ENCODE results near the gene LY6G6F.

The LY6G6F gene

DNA sequence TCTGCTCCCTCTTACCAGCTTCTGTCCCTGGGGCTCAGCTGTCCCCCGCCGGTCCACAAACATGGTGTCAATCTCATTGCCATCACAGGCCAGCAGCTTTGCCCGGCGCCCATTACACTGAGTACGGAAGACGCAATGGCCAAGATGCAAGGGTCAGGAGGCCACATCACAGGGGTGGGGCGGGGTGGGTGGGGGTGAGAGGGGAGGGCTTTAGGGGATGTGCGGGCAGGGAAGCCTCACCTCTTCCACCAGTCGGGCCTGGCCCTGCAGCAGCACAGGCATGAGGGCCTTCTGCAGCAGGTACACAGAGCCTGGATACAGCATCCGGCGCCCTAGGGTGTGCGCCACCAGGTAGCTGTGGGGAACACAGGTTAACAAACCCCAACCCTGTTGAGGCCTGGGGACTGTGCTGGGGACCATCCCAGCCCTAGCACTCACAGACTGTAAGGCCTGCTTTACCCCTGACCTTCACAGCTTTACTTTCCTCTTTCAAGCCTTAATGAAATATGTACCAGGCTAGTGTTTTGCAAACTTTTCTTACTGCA, 15.0 kb upstream of the LY6G6F start:
- 97 to 98% methylated on average over 7 of the region's 12 CpGs for WGBS, 2 experiments (ENCODE audit: insufficient coverage in 2 of 2)
- peaks cover 82% of the 10 kb centered on the region for H3K36me3 ChIP-seq (ENCODE audit: control insufficient read depth, insufficient read depth, low read length)
- H3K9me3 ChIP-seq (ENCODE audit: control insufficient read depth, low read length), result no peaks in the 10 kb centered on the region
- no peak overlapping the region for H3K27ac ChIP-seq (ENCODE audit: low read depth, low read length, severe bottlenecking)
- peaks cover 6% of the 10 kb centered on the region for H3K4me1 ChIP-seq (ENCODE audit: control insufficient read depth, insufficient read depth, low read length, poor library complexity, severe bottlenecking)
- no peak overlapping the region for H3K4me3 ChIP-seq (ENCODE audit: extremely low read depth, insufficient read depth, low read length, poor library complexity, severe bottlenecking)

DNA sequence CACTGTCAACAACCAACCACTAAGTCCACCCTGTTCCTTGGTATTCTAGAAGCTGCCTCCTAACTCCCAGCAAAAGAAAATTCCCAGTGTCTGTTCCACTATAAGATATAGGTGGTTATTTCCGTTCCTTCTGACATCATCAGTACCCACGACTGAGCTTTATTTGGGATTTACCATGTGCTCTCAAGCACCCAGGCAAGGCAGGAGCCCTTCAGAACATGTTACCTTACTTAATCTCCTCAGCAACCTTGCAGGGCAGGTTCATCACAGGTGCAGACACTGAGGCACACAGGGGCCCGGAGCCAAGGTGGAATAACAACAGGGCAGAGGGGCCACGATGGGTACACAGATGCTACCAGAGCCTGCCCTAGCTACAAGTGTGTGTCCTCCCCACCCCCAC, 14.3 kb upstream of the LY6G6F start:
- Histone ChIP-seq H3K4me1 (ENCODE audit: control insufficient read depth, insufficient read depth, low read length, poor library complexity, severe bottlenecking) (peaks cover 6% of the 10 kb centered on the region), H3K36me3 (ENCODE audit: control insufficient read depth, insufficient read depth, low read length) (peaks cover 82% of the 10 kb centered on the region), H3K4me3 (ENCODE audit: extremely low read depth, insufficient read depth, low read length, poor library complexity, severe bottlenecking) (no peak overlapping the region), H3K9me3 (ENCODE audit: control insufficient read depth, low read length) (no peaks in the 10 kb centered on the region), H3K27ac (ENCODE audit: low read depth, low read length, severe bottlenecking) (no peak overlapping the region)
- 94% methylated on average over 3 to 4 of the region's 4 CpGs for WGBS, 2 experiments (ENCODE audit: insufficient coverage in 2 of 2)

DNA sequence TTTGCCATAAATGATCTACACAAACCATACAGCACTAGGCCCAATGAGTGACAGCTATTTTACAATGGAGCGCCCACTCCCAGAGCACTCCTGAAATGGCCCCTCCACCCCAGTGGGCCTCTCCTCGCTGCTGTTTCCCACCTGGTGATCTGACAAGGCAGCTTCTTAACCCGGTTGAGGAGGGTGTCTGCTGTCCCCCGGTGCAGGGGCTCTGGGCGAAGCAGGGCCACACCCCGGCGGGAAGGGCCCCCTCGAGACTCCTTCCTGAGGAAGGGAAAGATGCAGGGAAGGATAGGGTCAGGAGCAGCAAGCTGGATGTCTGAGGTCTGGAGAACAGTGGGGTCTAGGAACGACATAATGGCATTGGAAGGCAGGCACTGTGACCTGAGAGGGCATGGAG, 13.8 kb upstream of the LY6G6F start:
- Histone ChIP-seq H3K27ac (ENCODE audit: low read depth, low read length, severe bottlenecking) (no peak overlapping the region), H3K4me3 (ENCODE audit: extremely low read depth, insufficient read depth, low read length, poor library complexity, severe bottlenecking) (no peak overlapping the region), H3K4me1 (ENCODE audit: control insufficient read depth, insufficient read depth, low read length, poor library complexity, severe bottlenecking) (peaks cover 9% of the 10 kb centered on the region), H3K36me3 (ENCODE audit: control insufficient read depth, insufficient read depth, low read length) (peaks cover 82% of the 10 kb centered on the region), H3K9me3 (ENCODE audit: control insufficient read depth, low read length) (no peaks in the 10 kb centered on the region)
- WGBS, 2 experiments (ENCODE audit: insufficient coverage in 2 of 2), result 93 to 97% methylated on average over 9 of the region's 9 CpGs

DNA sequence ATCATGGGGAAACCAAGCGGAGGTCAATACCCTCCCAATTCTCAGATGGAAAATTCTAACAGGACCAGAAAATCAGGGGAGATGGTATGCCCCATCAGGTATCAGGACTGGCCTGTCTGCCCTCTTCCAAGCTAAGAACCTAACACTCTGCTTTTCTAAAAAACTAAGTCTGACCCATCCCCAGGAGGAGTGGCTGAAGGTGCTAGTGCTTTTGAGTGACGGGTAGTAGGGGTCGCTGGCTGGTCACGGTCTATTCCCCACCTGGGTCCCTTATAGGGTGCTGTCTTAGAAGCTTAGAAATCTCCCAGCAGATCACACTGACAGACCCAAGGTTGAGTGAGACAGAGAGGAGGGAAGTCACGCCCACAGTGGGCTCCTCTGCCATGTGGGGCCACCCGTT, 13.1 kb upstream of the LY6G6F start:
- WGBS, 2 experiments (ENCODE audit: insufficient coverage in 2 of 2), result 93 to 96% methylated on average over 4 of the region's 6 CpGs

DNA sequence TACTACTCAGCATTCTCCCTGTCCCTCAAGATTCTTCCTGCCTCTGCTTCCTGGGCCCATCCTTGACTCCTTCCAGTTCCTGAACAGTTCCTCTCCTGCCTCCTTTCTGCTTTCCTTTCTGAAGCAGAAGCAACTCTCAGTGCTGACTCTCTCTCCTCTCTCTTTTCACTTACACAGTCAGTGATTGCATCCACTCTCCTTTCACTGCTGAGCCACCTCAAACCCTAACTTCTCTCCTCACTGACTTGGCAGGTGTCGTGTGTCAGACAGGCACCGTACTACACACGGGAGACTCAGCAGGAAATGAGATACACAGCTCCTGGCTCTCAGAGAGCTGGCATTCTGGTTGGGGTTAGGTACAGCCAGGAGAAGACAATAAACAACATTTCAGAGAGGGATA, 9.1 kb upstream of the LY6G6F start:
- Histone ChIP-seq H3K27ac (ENCODE audit: low read depth, low read length, severe bottlenecking) (no peak overlapping the region), H3K36me3 (ENCODE audit: control insufficient read depth, insufficient read depth, low read length) (peaks cover 82% of the 10 kb centered on the region), H3K4me3 (ENCODE audit: extremely low read depth, insufficient read depth, low read length, poor library complexity, severe bottlenecking) (no peak overlapping the region), H3K9me3 (ENCODE audit: control insufficient read depth, low read length) (no peaks in the 10 kb centered on the region), H3K4me1 (ENCODE audit: control insufficient read depth, insufficient read depth, low read length, poor library complexity, severe bottlenecking) (peaks cover 3% of the 10 kb centered on the region)
- 76% methylated on average over 3 of the region's 3 CpGs; no CpG with 5 or more reads in 1 of the 2 experiments for WGBS, 2 experiments (ENCODE audit: insufficient coverage in 2 of 2)

More for the DNA sequence above, 13.1 kb upstream of the LY6G6F start:
- H3K4me1 ChIP-seq (ENCODE audit: control insufficient read depth, insufficient read depth, low read length, poor library complexity, severe bottlenecking), result peaks cover 9% of the 10 kb centered on the region
- H3K36me3 ChIP-seq (ENCODE audit: control insufficient read depth, insufficient read depth, low read length), result peaks cover 82% of the 10 kb centered on the region
- no peaks in the 10 kb centered on the region for H3K9me3 ChIP-seq (ENCODE audit: control insufficient read depth, low read length)
- no peak overlapping the region for H3K4me3 ChIP-seq (ENCODE audit: extremely low read depth, insufficient read depth, low read length, poor library complexity, severe bottlenecking)
- H3K27ac ChIP-seq (ENCODE audit: low read depth, low read length, severe bottlenecking), result no peak overlapping the region

DNA sequence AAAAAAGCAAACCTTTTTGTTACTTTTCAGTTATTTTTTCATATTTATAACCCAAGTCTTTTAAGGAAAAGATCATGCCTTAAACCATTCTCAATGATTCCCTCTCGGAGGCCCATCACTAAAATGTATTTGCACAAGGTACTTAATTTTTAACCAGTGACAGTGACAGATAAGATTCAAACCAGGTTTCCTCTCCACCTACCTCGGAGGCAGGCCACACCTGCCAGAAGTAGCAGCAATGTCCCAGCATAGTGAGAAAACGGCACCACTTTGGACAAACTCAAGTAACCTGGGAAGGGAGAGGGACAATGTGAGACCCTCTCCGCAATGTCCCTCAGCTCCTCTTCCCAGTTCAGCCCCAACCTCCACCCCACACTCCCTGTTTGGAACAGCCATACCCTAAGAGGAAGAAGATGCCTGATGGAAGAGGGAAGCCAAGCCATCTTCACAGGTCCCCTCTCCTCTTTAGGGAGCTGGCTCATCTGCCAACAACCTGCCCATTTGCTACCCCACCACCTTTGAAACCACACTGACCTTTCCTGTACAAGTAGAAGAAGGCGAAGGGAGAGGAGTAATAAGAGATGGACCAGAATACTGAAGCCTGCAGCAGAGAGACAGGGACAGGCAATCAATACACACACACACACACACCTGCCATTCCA, 5.8 kb upstream of the LY6G6F start:
- peaks cover 3% of the 10 kb centered on the region for H3K4me1 ChIP-seq (ENCODE audit: control insufficient read depth, insufficient read depth, low read length, poor library complexity, severe bottlenecking)
- H3K9me3 ChIP-seq (ENCODE audit: control insufficient read depth, low read length), result no peaks in the 10 kb centered on the region
- no peak overlapping the region for H3K27ac ChIP-seq (ENCODE audit: low read depth, low read length, severe bottlenecking)
- H3K36me3 ChIP-seq (ENCODE audit: control insufficient read depth, insufficient read depth, low read length), result peaks cover 56% of the 10 kb centered on the region
- H3K4me3 ChIP-seq (ENCODE audit: extremely low read depth, insufficient read depth, low read length, poor library complexity, severe bottlenecking), result no peak overlapping the region
- 87 to 93% methylated on average over 2 of the region's 5 CpGs for WGBS, 2 experiments (ENCODE audit: insufficient coverage in 2 of 2)

DNA sequence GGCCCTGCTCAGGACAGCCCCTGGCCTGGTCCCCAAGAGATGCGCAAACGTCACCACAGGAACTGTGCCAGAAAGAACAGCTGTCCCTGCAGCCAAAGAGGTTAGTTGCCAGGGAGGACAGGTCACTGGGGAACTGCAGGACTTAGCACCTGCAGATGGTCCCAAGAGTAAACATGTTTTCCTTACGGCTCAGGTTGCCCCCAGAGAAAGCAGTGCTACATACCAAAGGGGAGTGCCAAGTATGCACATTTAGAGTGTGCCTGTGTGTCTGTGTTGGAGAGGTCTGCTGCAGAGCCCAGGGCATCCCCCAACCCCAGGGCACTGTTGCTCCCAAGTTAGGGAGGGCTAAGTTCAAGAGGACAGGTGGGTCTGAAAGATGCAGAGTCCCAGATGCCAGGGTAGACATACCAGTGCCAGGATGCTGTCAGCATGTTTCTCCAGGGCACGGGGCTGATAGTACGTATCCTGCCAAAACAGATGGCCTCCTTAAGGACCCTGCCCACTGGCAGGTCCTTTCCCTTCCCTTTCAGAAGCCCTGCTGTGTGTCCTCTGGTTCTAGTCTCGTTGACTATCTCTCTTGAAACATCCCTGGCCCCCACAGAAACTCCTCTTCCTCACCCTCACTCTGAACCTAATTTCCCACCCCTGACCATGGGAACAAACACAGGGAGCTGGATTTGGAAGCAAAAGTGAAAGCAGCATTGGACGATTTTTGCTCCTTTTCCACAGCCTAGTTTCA, 4.8 kb upstream of the LY6G6F start:
- Histone ChIP-seq H3K4me3 (ENCODE audit: extremely low read depth, insufficient read depth, low read length, poor library complexity, severe bottlenecking) (peak overlapping the region; percentile 92), H3K27ac (ENCODE audit: low read depth, low read length, severe bottlenecking) (peak overlapping the region; percentile 17), H3K36me3 (ENCODE audit: control insufficient read depth, insufficient read depth, low read length) (peaks cover 47% of the 10 kb centered on the region), H3K4me1 (ENCODE audit: control insufficient read depth, insufficient read depth, low read length, poor library complexity, severe bottlenecking) (peaks cover 3% of the 10 kb centered on the region), H3K9me3 (ENCODE audit: control insufficient read depth, low read length) (no peaks in the 10 kb centered on the region)
- WGBS, 2 experiments (ENCODE audit: insufficient coverage in 2 of 2), result 66 to 78% methylated on average over 6 to 7 of the region's 7 CpGs

DNA sequence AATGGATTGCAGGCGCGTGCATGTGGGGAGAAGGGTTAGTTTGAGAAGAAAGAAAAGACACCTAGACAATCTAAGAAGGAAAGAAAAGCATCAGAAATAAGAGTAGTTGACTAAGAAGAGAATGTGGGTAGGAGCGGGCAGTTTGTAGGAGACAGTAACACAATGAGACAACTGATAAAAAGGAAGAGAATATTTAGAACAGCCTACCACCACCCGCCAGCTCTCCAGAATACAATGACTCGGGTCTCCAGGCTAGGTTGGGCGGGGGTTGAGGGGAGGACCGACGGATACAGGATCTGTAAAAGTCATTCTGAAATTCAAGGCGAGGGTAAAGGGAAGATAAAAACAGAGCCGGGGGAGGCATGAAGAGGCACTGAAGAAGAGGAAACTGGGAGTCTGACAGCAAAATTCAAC, 4.3 kb upstream of the LY6G6F start:
- WGBS, 2 experiments (ENCODE audit: insufficient coverage in 2 of 2), result 3 to 9% methylated on average over 4 of the region's 10 CpGs
- no peaks in the 10 kb centered on the region for H3K9me3 ChIP-seq (ENCODE audit: control insufficient read depth, low read length)
- H3K27ac ChIP-seq (ENCODE audit: low read depth, low read length, severe bottlenecking), result peak overlapping the region; percentile 86
- peak overlapping the region; percentile 92 for H3K4me3 ChIP-seq (ENCODE audit: extremely low read depth, insufficient read depth, low read length, poor library complexity, severe bottlenecking)
- peaks cover 41% of the 10 kb centered on the region for H3K36me3 ChIP-seq (ENCODE audit: control insufficient read depth, insufficient read depth, low read length)
- peaks cover 3% of the 10 kb centered on the region for H3K4me1 ChIP-seq (ENCODE audit: control insufficient read depth, insufficient read depth, low read length, poor library complexity, severe bottlenecking)

DNA sequence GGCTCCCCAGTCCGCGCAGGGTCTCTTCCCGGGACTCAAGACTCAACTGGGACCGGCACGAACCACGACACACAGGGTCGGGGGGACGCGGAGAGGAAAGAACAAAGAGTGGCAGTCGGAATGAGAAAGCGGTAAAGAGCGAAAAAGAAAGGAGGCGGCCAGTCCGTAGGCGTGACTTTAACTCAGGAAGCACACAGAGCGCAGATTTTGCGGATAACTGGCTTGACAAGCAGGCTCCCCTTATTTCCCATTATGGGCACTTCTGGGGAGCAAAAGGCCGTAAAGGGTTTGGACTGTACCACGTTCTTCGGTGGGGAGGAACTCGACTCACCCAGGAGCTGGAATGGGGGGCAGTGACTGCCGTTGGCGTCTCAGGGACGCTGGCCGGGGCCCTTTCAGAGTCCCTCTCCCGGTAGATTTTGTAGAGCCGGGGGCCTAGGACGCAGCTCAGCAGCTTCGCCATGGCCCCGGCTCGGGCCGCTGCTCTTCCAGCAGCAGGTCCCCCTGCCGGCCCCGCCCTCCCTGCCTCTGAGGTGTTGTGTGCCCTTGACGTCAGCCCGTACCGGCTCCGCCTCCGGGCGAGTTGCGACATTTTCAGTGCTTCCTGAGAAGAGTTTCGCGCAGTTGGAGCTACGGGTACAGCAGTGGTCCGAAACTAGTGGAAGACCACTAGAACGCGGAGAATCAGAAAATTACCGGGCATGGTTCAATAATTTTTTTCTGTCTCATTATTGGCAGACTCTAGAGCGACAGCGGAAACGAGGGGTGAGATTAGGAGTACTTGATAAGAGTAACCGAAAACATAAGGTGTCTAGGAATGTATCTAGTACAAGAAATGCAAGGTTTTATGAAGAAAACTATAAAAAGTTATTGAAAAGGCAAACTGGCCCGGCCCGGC, 3.6 kb upstream of the LY6G6F start, which contains the start of gene ABHD16A:
Gene ABHD16A, minus strand, starts transcription at position 506 of the 898 bp plus-strand sequence. Its CDS starts 43 bp downstream, at position 463.
- no peaks in the 10 kb centered on the region for H3K4me1 ChIP-seq (ENCODE audit: control insufficient read depth, insufficient read depth, low read length, poor library complexity, severe bottlenecking)
- H3K27ac ChIP-seq (ENCODE audit: low read depth, low read length, severe bottlenecking), result peak within 1 kb of the TSS; percentile 86
- WGBS, 2 experiments (ENCODE audit: insufficient coverage in 2 of 2), result 4 to 5% methylated on average over 46 to 54 of the region's 54 CpGs
- no peaks in the 10 kb centered on the region for H3K9me3 ChIP-seq (ENCODE audit: control insufficient read depth, low read length)
- peaks cover 34% of the 10 kb centered on the region for H3K36me3 ChIP-seq (ENCODE audit: control insufficient read depth, insufficient read depth, low read length)
- H3K4me3 ChIP-seq (ENCODE audit: extremely low read depth, insufficient read depth, low read length, poor library complexity, severe bottlenecking), result peak within 1 kb of the TSS; percentile 92

DNA sequence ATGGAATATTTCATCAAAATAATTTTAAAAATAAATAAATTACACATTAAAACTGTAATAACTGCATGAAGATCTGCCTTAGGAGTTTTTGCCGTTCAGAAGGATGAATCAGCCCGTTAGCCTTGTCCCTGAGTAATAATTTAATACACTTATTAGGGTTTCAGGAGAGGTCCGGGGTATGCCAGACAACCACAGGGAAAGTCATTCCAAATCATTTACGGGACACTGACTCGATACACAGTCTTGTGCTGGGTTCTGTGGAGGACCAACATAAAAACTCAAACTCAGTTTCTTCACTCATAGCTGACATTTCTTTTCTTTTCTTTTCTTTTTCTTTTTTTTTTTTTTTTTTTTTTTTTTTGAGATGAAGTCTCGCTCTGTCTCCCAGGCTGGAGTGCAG, 735 bp upstream of the LY6G6F start:
- no peak overlapping the region for H3K4me3 ChIP-seq (ENCODE audit: extremely low read depth, insufficient read depth, low read length, poor library complexity, severe bottlenecking)
- 93 to 96% methylated on average over 2 to 3 of the region's 6 CpGs for WGBS, 2 experiments (ENCODE audit: insufficient coverage in 2 of 2)
- peaks cover 7% of the 10 kb centered on the region for H3K36me3 ChIP-seq (ENCODE audit: control insufficient read depth, insufficient read depth, low read length)
- H3K27ac ChIP-seq (ENCODE audit: low read depth, low read length, severe bottlenecking), result no peak overlapping the region
- H3K4me1 ChIP-seq (ENCODE audit: control insufficient read depth, insufficient read depth, low read length, poor library complexity, severe bottlenecking), result peaks cover 4% of the 10 kb centered on the region
- H3K9me3 ChIP-seq (ENCODE audit: control insufficient read depth, low read length), result no peaks in the 10 kb centered on the region

All from mesodermal cell (in vitro differentiated cells).